ENCODE measurements around the gene ZNF20. TPM values are rescaled to one million over a fixed set of nuclear protein-coding genes. Genes with fewer than 3 reads are reported as not detected.

ZNF20 gene
- total and polyA plus RNA-seq, 7 donors = 2.2 to 9.9 (median 3.2) TPM

- Histone ChIP-seq H3K4me3 (peak within 1 kb of the TSS; percentile 90 to 99 (median 95)), H3K9me3 (no peaks in the 10 kb centered on the region), H3K27ac (peak within 1 kb of the TSS; percentile 96 to 99 (median 98)), H3K36me3 (peaks cover 0 to 8% (median 2%) of the 10 kb centered on the region in 4 donors), H3K4me1 (peaks cover 0 to 41% (median 30%) of the 10 kb centered on the region in 4 donors), H3K27me3 (no peaks in the 10 kb centered on the region)
- intact Hi-C loops (cut with DNase I) = no loop called here
- peak; percentile 91 to 97 (median 96) for TF ChIP-seq POLR2AphosphoS5 (IDR thresholded peaks at IDR 0.05)
- TF ChIP-seq POLR2A (IDR thresholded peaks at IDR 0.05) = peak; percentile 81 to 85
- TF ChIP-seq EP300 (IDR thresholded peaks at IDR 0.05) = no peak
- 0% methylated on average over 57 of the region's 57 CpGs for WGBS, 2 donors
- peak; percentile 97 for DNase-seq
Observed at GRCh38 chr19:12162882-12163806, 23.0 kb upstream of the ZNF20 start, which contains the start of gene ZNF136. ZNF136 (plus strand) TSS chr19:12163096; CDS start chr19:12163204, 108 bp downstream.

- 15% methylated on average over 8 of the region's 8 CpGs for WGBS, 2 donors
Observed at GRCh38 chr19:12162513-12162881, 22.3 kb upstream of the ZNF20 start.

GRCh38 chr19:12159773-12160414 lies 19.7 kb upstream of the ZNF20 start:
- Histone ChIP-seq H3K27me3 (no peaks in the 10 kb centered on the region), H3K27ac (no peak overlapping the region), H3K36me3 (peaks cover 0 to 2% (median under 1%) of the 10 kb centered on the region in 4 donors), H3K9me3 (no peaks in the 10 kb centered on the region), H3K4me3 (no peak overlapping the region), H3K4me1 (peaks cover 0 to 38% (median 30%) of the 10 kb centered on the region in 4 donors)
- intact Hi-C loops (cut with DNase I) = no loop called here
- no peak for TF ChIP-seq EP300 (IDR thresholded peaks at IDR 0.05)
- no peak for TF ChIP-seq CTCF (IDR thresholded peaks at IDR 0.05)
- no peak for TF ChIP-seq POLR2A (IDR thresholded peaks at IDR 0.05)
- 96% methylated on average over 25 of the region's 25 CpGs for WGBS, 2 donors
- DNase-seq = no peak

More at GRCh38 chr19:12162513-12162881, 22.3 kb upstream of the ZNF20 start:
- DNase-seq = no peak
- H3K4me1 ChIP-seq = peaks cover 0 to 41% (median 30%) of the 10 kb centered on the region in 4 donors
- peaks cover 0 to 8% (median 2%) of the 10 kb centered on the region in 4 donors for H3K36me3 ChIP-seq
- no peaks in the 10 kb centered on the region for H3K27me3 ChIP-seq
- H3K4me3 ChIP-seq = peak overlapping the region; percentile 90 to 99 (median 95)
- no peak for TF ChIP-seq CTCF (IDR thresholded peaks at IDR 0.05)
- no peak for TF ChIP-seq POLR2AphosphoS5 (IDR thresholded peaks at IDR 0.05)
- no peak for TF ChIP-seq EP300 (IDR thresholded peaks at IDR 0.05)
- TF ChIP-seq POLR2A (IDR thresholded peaks at IDR 0.05) = no peak
- intact Hi-C loops (cut with DNase I) = no loop called here
- H3K9me3 ChIP-seq = no peaks in the 10 kb centered on the region
- H3K27ac ChIP-seq = peak overlapping the region; percentile 96 to 99 (median 98)

- Histone ChIP-seq H3K36me3 (no peaks in the 10 kb centered on the region), H3K4me1 (peaks cover 0 to 23% (median 17%) of the 10 kb centered on the region in 4 donors), H3K4me3 (peak within 1 kb of the TSS; percentile 61 to 86 (median 78)), H3K27ac (peak within 1 kb of the TSS; percentile 81 to 85 (median 84)), H3K27me3 (no peaks in the 10 kb centered on the region), H3K9me3 (no peaks in the 10 kb centered on the region)
- WGBS, 2 donors = 1 to 2% methylated on average over 58 of the region's 58 CpGs
- intact Hi-C loops (cut with DNase I) = no loop called here
- TF ChIP-seq POLR2A (IDR thresholded peaks at IDR 0.05) (peak in 1 of 2 donors; percentile 55), CTCF (IDR thresholded peaks at IDR 0.05) (no peak), EP300 (IDR thresholded peaks at IDR 0.05) (no peak), POLR2AphosphoS5 (IDR thresholded peaks at IDR 0.05) (peak; percentile 47 to 82 (median 76))
- DNase-seq = peak; percentile 94
Observed at GRCh38 chr19:12156223-12157058, 16.3 kb upstream of the ZNF20 start, which contains the start of gene ZNF625. ZNF625 (minus strand) TSS chr19:12156734; CDS start chr19:12156558, 176 bp downstream.

All from sigmoid colon (tissue), 7 donors.